Stimulated activated CD8-positive, alpha-beta memory T cell treated with anti-CD3 and anti-CD28 coated beads, Interleukin-2, amount 100 ng/mL, for 48 hours (primary cell): ENCODE results near the gene GLUD1.
A peak's percentile ranks its signal among the peaks of the same experiment; 100 is the strongest.
"Not testable (repeated sequence)": the region's sequence is repeated elsewhere in the genome, so short reads cannot be mapped to it uniquely, and the experiment has no call there.

Experiments used
- DNase-seq, 2 donors: peaks; one replicate each; pipeline ENCODE4 v3.0.0-alpha.2; 2020; ENCODE audit warnings: low read depth in 2 of 2

GLUD1 gene

DNA sequence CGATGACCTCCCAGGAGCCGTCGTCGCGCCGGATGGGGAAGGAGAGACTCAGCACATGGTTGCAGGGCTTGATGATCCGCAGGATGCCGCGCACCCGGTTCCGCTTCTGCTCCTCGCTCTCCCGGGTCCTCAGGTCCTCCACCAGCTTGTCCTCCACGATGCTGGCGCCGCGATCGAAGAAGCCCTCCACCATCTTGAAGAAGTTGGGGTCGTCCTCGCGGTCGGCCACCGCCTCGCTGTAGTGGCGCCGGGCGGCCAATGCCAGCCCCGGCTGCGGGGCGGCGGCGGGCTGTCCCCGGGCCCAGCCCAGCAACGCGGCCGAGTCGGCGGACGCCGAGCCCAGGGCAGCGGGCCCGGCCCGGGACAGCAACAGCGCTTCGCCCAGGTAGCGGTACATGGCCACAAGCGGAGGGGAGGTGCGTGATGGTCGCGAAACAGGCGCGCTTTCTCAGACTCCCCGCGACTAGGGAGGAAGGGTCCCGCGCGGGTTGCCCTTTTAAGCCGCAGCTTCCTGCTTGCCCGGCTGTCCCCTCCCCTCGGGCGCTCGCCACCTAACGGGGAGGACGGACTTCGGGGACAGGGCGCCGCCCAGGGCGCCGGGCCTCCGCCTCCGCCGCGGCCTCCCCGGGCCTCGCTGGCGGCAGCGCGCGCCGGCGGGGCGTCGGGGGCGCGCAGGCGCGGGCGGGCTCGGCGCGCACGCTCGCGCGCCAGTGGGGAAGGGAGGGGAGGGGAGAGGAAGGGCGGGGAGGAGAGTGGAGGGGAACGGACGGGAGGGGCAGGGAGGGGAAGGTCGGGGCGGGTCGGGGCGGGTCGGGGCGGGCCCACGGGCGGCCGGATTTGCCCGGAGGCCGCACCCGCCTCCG, at the start of gene GLUD1, which contains the start of gene SHLD2:
Gene GLUD1, minus strand, starts transcription at position 471 of the 863 bp plus-strand sequence. Its CDS starts 74 bp downstream, at position 397.
Gene SHLD2, plus strand, starts transcription at position 834 of the 863 bp plus-strand sequence. CDS start 56,149 bp downstream, outside the sequence.
- DNase-seq = peak; percentile 83 to 86

DNA sequence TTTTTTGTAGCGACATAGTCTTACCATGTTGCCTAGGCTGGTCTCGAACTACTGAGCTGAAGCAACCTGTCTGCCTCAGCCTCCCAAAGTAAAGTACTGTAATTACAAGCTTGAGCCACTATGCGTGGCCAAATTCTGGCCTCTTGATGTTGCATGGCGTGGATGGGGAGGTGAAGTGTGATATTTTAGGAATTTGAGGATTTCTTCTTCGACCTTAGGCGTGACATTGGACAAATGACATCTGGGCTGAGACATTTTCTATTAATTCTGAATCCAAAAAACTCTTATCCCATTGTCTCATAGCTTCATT, 48.4 kb upstream of the GLUD1 start:
- not testable (repeated sequence) for DNase-seq

DNA sequence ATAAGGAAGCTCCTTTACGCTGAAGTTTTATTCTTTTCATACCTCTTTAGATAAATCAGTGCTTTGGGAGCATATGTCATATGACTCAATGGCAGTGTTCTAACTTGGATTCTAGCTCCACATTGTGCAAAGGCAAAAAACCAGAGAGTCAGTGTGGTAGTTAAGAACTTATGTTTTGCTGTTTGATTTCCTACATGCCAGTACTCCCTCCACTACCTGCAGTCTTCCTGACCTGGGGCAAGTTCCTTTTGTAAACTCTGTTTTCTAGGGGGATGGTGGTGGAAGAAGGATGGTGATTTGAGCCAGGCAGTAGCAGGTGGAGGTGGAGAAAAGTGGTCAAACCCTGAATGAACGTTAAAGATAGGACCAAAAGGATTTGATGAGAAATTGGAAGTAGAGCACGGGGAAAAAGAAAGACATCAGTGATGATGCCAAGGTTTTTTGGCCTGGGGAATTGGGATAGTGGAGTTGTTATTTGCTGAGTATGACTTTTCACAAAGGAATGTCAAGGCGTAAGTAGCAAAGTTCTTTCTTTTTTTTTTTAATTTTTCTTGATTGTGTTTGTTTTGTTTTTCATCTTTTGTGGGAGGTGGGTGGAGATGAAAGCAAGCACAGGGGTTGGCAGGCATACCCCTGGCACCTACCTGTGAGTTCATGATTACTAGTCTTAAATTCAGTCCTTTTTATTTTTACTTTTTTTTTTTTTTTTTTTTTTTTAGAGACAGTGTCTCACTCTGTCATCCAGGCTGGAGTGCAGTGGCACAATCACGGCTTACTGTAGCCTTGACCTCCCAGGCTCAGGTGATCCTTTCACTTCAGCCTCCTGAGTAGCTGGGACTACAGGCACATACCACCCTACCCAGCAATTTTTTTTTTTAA, 47.8 kb upstream of the GLUD1 start:
- DNase-seq = not testable (repeated sequence)

DNA sequence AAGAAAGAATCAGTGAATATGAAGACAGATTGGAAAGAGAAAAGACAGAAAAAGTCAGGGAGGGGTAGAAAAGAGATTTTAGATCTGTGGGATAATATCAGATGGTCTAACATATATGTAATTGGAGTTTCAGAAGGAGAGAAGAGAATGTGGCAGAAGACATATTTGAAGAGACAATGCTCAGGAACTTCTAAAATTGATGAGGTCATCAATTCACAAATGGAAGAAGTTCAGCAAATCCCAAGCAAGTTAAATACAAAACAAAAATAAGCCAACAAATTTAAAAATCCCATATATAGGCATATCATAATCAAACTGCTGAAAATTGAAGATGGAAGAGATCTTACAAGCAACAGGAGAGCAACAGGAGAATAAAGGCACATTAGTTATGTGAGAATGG, 42.8 kb upstream of the GLUD1 start:
- DNase-seq = not testable (repeated sequence)

DNA sequence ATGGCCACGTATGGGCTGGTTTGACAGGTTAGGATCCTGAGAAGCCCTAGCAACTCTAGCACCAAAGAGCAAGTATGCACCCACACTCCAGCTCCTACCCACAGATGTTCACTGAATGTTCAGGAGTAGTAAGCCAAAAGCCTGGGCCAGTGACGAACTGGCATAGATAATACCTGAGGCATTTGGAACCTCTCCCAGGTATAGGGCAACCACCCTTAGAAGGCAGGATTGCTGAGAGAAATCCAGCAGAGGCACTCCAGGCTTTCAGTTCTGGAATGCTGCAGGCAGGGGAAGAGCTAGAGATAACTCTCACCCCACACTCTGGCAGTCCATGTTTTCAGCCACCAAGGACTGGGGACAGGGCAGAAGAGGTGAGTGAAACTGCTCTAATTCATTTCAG, 39.8 kb upstream of the GLUD1 start:
- not testable (repeated sequence) for DNase-seq

DNA sequence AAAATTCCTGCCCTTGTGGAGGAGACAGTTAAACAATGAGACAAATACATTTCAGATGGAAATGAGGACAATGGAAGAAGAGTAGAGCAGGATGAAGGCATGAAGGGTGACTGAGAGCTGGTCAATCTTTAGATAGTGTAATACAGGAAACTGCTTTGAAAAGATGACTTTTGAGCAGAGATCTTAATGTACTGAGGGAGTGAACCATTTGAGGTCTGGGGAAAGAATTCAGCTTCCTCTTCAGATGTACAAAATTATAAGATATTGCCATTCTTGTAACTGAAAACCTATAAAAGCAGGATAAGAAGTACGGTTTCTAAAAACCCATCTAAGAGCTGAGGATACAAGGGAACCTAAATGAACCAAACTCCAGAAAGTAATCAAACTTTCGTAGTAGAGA, 39.3 kb upstream of the GLUD1 start:
- not testable (repeated sequence) for DNase-seq

DNA sequence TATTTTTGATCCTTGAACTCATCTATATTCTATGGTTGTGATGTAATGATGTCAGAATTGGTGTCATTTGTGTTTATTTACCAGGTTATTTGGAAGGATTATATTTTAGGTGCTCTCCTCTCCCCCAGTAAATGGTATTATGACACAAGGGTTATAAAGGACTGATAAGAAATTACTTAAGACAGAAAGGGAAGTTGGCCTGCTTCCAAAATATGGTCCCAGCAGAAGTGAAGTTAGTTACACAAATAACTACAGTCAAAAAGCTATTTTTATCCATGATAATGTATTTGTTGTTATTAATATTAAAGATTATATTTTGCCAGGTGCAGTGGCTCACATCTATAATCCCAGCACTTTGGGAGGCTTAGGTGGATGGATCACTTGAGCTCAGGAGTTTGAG, 37.5 kb upstream of the GLUD1 start:
- DNase-seq = not testable (repeated sequence)

DNA sequence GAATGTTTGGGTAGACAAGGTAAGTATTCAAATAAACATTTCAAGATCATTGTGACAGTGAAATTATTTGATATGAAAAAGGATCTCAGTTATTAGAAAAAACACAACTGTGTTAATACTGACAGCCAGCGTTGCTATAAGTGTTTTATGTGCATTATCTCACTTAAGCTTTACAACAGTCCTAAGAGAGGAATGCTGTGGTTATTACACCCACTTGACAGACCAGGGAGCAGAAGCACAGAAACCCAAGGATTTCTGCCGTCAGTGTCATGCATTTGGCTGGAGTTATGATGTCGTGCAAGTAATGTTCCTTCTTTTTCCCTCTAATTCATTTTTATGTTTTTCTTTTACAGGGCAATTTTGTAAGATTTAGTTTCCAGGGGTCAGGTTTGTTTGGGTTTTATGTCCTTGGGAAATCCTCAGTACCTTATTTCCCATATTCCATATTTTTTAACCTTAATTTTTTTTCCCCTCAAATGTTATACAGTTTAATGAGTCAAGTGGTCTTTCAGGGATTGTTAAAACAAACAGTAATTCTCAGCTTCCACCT, 33.0 kb upstream of the GLUD1 start:
- not testable (repeated sequence) for DNase-seq

DNA sequence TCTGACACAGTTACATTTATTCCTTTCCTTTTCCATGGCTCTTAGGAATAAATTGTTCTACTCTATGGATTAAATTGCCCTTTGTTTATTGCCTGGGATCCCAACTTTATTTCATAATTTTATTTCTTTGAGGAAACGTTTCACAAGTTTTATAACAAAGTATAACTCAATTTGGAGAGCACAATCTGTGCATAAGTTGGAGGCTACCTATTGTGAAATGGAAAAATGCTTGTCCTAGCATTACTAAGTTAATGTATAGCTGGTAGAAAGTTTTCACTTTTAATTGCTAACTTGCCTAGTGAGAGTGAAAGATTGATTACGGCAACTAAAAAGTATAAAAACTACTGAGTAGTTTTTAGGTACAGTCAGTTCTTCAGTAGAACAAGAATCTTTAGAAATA, 32.4 kb upstream of the GLUD1 start:
- not testable (repeated sequence) for DNase-seq

DNA sequence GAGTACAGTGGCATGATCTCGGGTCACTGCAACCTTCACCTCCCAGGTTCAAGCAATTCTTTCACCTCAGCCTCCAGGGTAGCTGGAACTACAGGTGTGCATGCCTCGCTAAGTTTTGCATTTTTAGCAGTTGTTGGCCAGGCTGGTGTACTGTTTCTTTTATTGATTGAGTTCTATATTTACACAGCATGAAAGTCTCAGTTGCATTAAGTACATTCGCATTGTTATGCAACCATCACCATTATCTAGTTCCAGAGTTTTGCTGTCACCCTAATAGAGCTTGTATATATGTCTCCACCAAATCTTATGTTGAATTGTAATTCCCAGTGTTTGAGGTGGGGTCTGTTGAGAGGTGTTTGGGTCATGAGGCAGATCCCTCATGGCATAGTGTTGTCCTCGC, 28.7 kb upstream of the GLUD1 start:
- not testable (repeated sequence) for DNase-seq

DNA sequence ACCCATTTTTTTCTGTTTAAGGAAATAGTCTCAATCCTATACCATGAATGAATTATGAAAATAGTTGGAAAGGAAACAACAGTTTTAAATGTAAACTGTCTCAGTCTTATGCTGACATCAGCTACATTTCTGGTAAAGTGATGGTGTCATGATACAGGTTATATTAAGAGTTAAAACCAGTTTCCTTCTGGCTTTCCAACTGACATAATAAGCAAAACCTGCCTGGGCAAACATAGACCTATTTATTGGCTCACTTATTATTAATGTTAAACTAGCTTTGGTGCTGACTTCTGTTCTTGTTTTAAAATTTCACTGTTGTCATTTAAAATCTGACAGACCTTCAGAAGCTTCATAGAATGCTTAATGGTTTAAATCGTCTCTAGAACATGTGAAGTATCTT, 24.4 kb upstream of the GLUD1 start:
- DNase-seq = not testable (repeated sequence)

DNA sequence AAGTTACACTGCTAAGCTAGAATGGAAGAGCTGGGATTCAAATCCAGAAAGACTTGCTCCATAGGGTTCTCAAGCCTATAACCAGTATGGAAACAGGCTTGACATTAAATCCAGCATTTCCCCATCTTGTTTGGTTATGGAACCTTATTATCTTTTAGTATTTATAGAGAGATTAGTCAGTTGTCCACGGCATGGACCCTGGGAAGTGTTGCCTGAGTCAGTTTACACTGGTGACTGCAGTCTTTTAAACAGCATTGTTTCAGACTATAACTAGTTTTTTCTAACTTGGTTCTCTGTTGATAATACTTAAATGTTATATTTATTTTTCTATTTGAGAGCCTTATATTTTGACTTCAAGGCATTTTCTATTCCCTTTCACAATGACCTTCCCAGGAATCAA, 23.5 kb upstream of the GLUD1 start:
- DNase-seq = not testable (repeated sequence)

DNA sequence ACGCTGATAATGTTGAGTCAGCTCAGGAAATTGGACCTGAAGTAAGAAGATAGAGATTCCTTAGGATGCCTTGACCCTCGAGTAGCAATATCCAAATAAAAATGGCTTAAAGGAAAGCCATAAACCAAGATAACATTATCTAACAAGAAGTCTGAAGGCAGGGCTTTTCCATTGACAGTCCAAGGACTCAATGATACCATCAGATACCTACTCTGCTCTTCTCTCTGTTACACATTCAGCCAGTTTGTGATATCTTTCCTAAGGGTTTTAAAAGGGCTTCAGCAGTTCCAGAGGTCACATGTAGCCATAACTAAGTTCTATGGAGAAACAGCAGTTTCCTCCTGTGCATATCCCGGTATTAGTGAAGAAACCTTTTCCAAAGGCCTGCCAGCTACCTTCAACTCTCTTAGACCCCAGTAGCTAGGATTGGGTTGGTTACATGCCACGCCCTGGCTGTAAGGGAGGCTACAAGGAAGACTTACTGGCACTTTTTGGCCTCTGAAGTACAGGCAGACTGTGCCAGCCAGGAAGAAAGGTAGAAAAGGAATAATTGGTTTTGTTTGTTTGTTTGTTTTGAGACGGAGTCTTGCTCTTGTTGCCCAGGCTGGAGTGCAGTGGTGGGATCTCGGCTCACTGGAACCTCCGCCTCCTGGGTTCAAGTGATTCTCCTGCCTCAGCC, 10.9 kb upstream of the GLUD1 start:
- no peak for DNase-seq

DNA sequence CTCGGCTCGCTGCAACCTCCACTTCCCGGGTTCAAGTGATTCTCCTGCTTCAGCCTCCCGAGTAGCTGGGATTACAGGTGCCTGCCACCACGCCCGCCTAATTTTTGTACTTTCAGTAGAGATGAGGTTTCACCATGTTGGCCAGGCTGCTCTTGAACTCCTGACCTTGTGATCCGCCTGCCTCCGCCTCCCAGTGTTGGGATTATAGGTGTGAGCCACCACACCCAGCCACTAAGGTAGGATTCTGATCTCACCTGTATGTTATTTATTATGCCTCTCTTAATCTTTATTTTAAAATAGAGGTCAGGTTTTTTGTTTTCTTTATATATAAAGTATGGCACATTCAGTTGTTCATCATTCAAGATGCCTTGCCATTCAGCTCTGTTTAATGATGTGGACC, 10.1 kb upstream of the GLUD1 start:
- DNase-seq = not testable (repeated sequence)

DNA sequence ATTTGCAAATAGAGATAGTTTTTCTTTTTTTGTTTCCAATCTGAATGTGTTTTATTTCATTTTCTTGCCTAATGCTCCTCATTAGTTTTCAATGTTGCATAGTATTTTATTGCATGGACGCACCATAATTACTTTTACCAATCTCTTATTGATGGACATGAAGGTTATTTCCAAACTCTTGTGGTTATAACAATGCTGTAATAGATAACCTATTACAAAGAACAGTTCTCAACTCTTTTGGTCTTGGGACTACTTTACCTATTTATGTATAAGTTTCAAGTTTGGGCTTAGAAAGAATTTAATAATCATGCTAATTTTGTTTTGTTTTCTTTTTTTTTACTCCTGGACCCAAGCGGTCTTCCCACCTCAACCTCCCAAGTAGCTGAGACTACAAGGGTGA, 7.4 kb upstream of the GLUD1 start:
- DNase-seq = no peak

DNA sequence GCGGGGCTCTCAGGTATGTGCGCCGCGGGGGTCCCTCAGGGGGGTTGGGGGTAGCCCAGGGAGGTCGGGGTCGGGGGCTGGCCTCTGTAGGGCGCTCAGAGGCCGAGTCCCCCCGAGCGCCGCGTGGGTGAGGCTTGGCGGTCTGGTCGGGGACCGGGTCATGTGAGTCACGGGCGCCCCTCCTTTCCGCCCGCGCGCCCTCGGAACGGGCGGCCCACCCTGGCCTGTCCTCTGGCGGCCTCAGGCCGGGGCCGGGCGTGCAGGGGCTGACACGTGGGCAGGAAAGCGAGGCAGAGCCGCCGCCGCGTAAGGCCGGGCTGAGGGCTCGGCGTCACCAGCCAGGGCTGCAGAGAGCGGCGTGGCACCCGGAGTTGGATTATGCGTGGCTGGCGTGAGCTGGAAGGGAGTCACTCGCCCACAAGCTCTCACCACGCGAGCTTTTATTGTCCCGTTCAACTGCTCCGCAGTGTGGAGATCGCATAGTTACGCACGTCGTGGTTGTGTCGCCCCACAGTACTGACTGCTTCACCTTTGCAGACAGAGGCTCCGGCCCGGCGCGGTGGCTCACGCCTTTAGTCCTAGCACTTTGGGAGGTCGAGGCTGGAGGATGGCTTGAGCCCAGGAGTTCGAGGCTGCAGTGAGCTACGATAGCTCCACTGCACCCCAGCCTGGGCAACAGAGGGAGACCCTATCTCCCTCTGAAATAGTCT, 748 bp upstream of the GLUD1 start:
- peak; percentile 65 to 76 for DNase-seq

DNA sequence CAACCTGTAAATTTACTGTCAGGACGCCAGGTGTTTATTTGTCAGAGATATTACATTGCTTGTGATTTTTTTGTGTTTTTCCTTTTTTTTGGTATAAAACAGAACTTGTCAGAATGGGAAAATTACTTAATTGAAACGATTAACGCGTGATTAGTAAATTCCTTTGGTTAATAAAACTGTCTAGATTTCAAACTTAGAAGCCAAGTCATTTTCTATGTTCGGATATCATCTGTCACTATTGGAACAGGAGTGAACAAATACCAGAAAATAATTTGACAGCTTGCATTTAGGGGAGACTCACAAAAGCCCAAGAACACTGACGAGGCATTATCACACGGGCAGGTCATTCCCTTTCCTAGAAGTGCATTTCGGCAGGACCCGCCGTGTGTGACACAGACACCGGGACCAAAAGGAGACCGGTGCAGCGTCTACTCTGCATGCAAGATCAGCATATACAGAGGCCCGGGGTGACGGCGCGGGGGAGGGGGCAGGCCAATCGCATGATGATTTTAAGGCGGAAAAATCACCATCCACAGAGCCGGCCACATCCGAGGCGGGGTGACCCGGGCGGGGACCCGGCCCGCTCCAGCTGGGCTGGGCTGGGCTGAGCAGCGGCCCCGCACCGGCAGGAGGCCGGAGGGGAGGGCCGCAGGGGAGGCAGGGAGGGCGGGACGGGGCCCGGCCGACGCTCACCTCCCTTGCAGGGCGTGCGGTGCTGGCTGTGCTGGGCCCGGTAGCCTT, 841 bp downstream of the GLUD1 start:
- DNase-seq = peak; percentile 69 to 70

DNA sequence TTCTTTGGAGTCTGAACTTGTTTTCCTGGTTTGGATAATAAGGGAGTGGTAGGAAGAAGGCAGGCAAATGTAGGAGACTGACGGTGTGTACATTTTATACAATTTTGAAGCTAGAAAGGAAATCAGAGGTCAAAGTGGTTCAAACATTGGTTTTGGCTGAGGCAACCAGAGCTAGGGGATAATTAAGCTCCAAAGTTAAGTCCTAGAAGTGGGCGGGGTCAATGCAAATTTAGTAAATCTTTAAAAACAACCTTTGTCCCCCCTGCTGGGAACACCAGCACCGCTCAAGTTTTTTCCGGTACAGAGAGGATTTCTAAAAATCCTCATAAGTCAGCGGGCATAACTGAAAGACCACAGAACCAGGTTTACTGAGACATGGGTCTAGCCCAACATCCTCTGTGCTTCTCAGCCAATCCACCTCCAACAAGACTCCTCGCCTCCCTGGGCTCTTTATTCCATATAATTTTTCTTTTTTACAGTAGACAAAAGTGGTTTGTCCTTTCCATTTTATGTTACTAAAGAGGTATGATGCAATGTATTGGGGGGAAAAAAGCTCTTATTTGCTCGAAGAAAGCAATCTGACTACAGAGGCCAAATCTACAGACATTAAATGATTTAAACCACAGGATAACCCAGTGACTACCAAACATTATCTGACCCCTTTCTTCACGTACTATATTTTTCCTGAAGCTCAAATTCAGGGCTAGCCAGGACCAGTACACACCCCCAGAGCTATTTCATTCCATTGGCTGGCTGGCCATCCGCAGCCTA, 1.6 kb downstream of the GLUD1 start:
- DNase-seq = no peak

DNA sequence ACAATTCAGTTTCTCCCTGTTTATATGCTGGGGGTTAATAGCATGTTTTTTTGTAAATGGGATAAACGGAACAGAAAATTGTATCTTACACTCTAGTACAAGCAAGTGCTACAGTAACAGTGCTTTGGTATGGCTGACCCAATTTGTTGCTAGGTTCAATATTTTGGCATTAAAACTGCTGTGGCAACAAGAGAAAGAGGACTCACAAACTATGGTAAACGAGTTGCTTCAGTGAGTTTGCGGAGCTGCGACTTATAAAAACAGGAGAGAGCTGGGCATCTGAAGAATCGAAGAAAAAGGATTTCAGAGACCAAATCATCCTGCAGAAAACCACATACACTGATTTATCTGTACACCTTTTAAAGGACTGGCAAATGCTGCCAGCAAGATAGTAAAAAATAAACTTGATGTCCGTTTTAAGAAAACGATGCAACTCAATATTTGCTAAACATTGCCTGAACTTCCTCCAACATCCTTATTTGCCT, 2.2 kb downstream of the GLUD1 start:
- DNase-seq = no peak
